OCI-LY3 (cell line): ENCODE data around the gene TMEM129.

Source experiments
- CTCF ChIP-seq: fragments of 200-600, 300-600 bp; sonication (generic); IDR thresholded peaks from 2 replicates; pipeline ENCODE4 v1.5.1; 2014; ENCODE audit warnings: antibody characterized with exemption, low read length, low read depth
- EZH2phosphoT487 ChIP-seq: fragments of 200-600 bp; shearing (Covaris generic); IDR thresholded peaks from 2 replicates; pipeline ENCODE4 v1.6.1; 2018; ENCODE audit warnings: antibody characterized with exemption, mixed run types, low read depth

GRCh38 chr4:1684506-1685234, 36.5 kb downstream of the TMEM129 start:
- no peak for TF ChIP-seq CTCF
- TF ChIP-seq EZH2phosphoT487: no peak
